Measurements from ENCODE around the gene PPP1R12B.
A peak's percentile ranks its signal among the peaks of the same experiment; 100 is the strongest.

PPP1R12B gene

GRCh38 chr1:202310071-202310725 lies 38.3 kb upstream of the PPP1R12B start:
- in situ Hi-C loops (cut with MboI; ENCODE audit: low pct_unique_long_range_greater_than_20kb, low sequenced_read_pairs, unreplicated experiment): no loop called here
- TF ChIP-seq CTCF (IDR thresholded peaks at IDR 0.05; ENCODE audit: extremely low read depth, insufficient read depth, missing control alignments): no peak
- no peak for DNase-seq (ENCODE audit: low spot score)

- no peak for TF ChIP-seq CTCF (IDR thresholded peaks at IDR 0.05; ENCODE audit: extremely low read depth, insufficient read depth, missing control alignments)
- DNase-seq (ENCODE audit: low spot score): no peak
- in situ Hi-C loops (cut with MboI; ENCODE audit: low pct_unique_long_range_greater_than_20kb, low sequenced_read_pairs, unreplicated experiment): no loop called here
Measured at GRCh38 chr1:202310746-202311145, 37.8 kb upstream of the PPP1R12B start.

- in situ Hi-C loops (cut with MboI; ENCODE audit: low pct_unique_long_range_greater_than_20kb, low sequenced_read_pairs, unreplicated experiment): no loop called here
- TF ChIP-seq CTCF (IDR thresholded peaks at IDR 0.05; ENCODE audit: extremely low read depth, insufficient read depth, missing control alignments): no peak
- no peak for DNase-seq (ENCODE audit: low spot score)
Measured at GRCh38 chr1:202311875-202312635, 36.4 kb upstream of the PPP1R12B start.

GRCh38 chr1:202315576-202316168 lies 32.8 kb upstream of the PPP1R12B start:
- in situ Hi-C loops (cut with MboI; ENCODE audit: low pct_unique_long_range_greater_than_20kb, low sequenced_read_pairs, unreplicated experiment): no loop called here
- TF ChIP-seq CTCF (IDR thresholded peaks at IDR 0.05; ENCODE audit: extremely low read depth, insufficient read depth, missing control alignments): peak; percentile 99

GRCh38 chr1:202316186-202316585 lies 32.3 kb upstream of the PPP1R12B start:
- in situ Hi-C loops (cut with MboI; ENCODE audit: low pct_unique_long_range_greater_than_20kb, low sequenced_read_pairs, unreplicated experiment): no loop called here

More at GRCh38 chr1:202315576-202316168, 32.8 kb upstream of the PPP1R12B start:
- DNase-seq (ENCODE audit: low spot score): peak; percentile 87

More at GRCh38 chr1:202316186-202316585, 32.3 kb upstream of the PPP1R12B start:
- no peak for DNase-seq (ENCODE audit: low spot score)
- TF ChIP-seq CTCF (IDR thresholded peaks at IDR 0.05; ENCODE audit: extremely low read depth, insufficient read depth, missing control alignments): no peak

All from GM13977 (cell line).